ENCODE data around the gene CABP5.

Gene CABP5

DNA sequence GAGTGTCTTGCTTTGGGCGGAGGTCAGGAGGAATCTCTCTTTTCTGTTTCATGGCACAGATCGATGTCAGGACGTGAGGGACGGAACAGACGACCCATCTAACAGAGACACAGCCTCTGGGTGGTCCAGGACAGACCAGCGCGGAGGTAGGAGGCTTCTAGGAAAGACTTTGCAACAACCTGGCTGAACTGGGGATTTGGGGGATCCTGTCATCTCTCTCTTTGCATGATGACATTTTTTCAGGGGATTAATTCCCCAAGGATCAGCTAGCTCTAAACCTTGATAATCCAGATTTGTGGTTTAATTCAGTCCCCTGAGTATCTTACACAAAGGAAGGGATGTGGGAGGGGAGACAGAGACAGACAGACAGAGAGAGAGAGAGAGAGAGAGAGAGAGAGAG is 14.4 kb downstream of the CABP5 start:
- peak; percentile 98 for DNase-seq

DNA sequence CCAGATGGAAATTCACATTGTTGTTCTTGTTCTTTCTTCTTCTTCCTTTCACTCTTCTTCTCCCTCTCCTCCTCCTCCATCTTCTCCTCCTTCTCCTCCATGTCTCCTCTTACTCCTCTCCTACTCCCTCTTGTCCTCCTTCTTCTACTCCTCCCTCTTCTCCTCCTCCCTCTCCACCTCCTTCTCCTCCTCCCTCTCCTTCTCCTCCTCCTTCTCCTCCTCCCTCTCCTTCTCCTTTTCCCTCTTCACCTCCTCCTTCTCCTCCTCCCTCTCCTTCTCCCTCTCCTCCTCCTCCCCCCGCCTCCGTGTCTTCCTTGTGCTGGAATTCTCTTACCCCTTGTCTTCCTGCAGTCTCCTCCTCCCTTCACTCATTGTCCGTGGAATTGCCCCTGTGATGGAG is 18.4 kb downstream of the CABP5 start:
- DNase-seq, result no peak

DNA sequence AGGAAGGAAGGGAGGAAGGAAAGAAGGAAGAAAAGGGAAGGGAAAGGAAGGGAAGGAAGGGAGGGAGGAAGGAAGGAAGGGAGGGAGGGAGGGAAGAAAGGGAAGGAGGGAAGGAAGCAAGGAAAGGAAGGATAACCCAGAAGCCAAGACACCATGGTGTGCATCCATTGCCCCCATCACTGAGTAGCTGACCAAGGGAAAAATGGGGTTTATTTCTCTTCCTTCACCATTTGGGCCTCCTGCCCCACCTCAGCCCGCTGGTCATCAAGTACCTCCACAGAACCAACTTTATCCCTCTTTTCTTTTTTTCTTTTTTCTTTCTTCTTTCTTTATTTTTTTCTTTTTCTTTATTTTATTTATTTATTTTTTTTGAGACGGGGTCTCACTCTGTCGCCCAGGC is 20.4 kb downstream of the CABP5 start:
- no peak for DNase-seq

DNA sequence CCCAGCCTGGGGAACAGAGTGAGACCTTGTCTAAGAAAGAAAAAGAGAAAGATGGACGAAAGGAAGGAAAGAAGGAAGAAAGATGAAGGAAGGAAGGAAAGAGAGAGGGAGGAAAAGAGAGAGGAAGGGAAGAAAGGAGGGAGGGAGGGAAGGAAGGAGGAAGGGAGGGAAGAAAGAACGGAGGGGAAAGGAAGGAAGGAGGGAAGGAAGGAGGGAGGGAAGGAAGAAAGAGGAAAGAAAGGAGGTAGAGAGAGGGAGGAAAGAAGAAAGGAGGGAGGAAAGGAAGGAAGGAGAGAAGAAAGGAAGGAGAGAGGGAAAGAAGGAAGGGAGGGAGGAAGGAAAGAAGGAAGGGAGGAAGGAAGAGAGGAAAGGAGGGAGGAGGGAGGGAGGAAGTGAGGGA is 20.9 kb downstream of the CABP5 start:
- DNase-seq, result no peak

DNA sequence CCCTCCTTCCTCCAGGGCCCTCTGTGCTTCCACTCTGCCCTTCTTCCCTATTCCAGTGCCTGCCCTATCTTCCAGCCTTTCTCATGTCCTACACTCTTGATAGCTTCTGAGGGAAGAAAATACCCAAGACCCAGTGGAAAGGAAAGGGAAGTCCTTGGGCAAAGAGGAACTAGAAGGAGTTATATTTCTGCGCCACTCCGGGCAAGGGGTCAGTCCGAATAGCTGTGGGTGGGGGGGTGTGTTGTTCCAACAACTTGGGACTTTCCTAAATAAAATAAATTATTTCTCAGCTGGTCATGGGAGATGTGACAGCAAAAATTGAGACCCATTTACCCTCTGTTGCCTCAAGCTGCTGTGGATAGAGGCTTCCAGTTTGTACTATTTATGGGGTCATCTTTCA is 23.2 kb downstream of the CABP5 start:
- no peak for DNase-seq

DNA sequence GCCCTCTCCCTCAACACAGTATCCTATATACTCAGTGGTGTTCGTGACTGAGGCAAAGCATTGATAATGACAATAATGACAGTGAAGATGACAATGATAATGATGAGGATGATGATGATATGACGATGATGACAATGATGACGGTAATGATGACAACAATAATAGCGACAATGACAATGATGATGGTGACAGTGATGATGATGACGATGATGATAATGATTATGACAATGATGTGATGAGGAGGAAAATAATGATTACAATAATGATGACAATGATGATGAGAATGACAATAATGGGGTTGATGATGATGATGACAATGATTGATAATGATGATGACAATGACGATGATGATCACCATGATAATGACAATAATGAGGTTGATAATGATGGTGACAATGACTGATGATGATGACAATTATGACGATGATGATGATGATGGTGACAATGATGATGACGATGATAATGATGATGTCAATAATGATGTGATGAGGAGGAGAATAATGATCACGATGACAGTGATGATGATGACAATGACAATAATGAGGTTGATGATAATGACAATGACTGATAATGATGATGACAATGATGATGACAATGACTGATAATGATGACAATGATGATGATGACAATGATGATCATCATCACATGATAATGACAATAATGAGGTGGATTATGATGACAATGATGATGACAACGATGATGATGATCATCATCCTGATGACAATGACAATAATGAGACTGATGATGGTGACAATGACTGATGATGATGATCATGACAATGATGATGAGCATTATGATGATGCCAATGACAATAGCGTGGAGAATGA is 32.7 kb downstream of the CABP5 start:
- no peak for DNase-seq

DNA sequence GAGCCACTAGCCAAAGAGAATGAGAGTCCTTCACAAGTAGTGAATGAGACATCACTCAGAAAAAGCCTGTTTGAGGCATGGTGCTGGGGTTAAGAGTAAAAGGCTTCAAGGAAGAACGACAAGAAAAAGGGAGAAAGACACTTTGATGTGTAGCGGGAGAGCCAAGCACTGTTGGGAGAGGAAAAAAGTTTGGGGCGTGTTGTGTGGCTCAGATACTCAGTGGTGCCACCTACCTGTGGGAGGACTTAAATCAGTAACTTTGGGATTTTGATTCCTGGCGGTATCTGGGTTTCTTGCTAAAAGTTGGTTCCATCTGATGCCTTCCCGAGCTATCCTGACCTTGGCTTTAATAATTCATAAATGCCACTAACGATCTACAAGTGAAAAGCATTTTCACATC is 37.1 kb downstream of the CABP5 start:
- DNase-seq, result peak; percentile 31

DNA sequence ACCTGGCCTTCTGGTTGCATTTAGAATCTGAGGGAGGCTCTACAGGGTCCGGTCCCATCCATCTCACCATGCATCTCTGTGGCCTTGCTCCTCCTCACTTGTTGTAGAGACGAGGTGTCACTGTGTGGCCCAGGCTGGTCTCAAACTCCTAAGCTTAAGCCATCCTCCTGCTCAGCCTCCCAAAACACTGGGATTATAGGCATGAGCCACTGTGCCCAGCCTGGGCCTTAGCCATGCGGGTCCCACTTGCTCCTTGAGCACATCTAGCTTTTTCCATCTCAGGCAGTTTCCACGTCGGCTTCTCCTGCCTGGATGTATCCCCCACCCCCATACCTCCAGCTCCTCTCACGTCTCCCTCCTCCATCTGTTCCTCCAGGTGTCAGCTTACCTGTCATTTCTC is 39.6 kb downstream of the CABP5 start:
- DNase-seq, result peak; percentile 40

DNA sequence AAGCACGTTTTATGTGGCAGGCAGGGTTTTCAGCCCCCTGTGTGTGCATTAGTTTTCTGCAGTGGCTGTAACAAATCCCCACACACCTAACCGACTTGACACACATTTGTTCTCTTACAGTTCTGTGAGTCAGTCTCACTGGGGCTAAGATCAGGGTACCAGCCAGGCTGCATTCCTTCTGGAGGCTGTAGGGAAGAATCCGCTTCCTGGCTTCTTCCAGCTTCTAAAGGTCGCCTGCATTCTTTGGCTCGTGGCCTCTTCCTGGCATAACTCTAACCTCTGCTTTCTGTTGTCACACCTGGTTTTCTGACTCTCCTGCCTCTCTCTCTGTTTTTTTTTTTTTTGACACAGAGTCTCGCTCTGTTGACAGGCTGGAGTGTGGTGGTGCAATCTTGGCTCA is 43.0 kb downstream of the CABP5 start:
- DNase-seq, result no peak

DNA sequence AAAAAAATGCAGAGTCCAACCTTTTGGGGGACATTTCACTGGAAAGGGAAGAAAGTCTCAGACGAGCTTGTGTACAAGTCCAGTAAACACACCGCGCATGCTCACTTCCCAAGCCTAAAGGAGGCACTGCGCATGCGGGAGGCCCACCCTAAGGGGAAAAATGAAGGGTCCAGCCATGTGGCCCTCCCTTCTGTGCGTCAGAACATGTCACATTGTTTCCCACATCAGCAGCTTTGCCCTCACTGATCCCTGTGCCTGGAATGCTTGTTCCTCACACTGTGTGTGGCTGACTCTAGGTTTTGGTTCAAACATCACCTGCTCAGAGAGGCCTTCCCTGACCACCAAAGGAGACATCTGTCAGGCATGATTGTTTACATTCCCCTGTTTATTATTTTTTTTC is 45.1 kb downstream of the CABP5 start:
- DNase-seq, result no peak

DNA sequence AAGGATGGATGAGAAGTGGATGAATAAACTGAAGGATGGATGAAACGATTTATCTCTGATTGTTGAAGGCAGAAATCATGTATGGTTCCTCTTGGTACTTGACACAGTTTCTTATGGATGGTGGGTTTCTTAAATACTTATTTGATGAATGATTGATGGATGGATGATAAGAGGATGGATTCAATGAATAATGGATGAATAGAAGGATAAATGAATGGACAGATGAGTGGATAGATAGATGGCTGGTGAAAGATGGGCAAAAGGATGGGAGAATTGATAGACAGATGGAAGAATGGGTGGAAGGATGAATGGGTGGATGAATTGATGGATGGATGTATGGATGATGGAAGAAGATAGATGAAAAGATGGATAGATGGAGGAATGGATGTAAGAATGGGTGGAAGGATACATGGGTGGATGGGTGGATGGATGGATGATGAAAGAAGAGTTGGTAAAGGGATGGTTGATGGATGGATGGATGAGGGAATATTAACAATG is 47.6 kb downstream of the CABP5 start:
- DNase-seq, result no peak

DNA sequence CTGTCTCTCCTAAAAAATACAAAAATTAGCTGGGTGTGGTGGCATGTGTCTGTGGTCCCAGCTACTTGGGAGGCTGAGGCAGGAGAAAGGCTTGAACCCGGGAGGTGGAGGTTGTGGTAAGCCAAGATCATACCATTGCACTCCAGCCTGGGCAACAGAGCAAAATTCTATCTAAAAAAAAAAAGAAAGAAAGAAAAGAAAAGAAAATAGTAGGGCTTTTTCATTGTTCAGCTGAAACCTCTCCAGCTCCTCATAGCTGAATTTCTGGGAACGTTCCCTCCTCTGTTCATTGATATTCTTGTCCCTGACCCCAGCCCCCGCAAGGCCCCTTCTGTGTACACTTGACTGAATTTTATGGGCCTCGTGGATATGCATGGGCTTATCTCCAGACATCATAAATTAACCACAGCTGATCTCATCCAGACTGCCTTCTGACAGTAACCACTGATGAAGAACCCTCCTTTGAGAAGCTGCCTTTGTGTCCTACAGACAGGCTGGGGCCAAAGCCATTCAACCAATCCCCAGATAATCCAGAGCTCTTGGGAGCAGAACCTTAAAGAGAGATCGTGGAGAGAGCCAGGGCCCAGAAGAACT is 49.6 kb downstream of the CABP5 start, which contains the start of gene ELSPBP1:
Gene ELSPBP1 (plus strand): TSS at position 424 of the 594 bp plus-strand sequence. CDS start 14,036 bp downstream, outside the sequence.
- DNase-seq, result peak; percentile 89

DNA sequence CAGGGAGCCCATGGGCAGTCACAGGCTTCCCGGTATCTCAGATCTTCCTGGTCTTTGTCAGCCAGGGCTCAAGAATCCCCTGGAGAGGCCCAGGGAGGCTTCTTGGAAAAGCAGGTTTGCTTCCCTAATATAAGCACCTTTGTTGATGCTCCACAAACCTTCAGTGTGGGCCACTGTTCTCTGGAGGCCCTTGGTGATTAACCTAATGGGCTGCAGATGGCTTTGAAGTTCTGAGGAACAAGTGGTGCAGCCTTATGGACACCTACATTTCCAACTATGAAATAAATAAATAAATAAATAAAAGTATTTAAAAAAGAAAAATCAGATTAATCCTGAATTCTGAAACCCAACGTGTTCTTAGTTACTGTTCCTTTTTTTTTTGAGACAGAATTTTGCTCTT is 51.8 kb downstream of the CABP5 start, which contains the start of gene BSPH1:
Gene BSPH1 (minus strand): TSS at position 101 of the 400 bp plus-strand sequence. CDS start 89 bp downstream, at position 12.
- no peak for DNase-seq

DNA sequence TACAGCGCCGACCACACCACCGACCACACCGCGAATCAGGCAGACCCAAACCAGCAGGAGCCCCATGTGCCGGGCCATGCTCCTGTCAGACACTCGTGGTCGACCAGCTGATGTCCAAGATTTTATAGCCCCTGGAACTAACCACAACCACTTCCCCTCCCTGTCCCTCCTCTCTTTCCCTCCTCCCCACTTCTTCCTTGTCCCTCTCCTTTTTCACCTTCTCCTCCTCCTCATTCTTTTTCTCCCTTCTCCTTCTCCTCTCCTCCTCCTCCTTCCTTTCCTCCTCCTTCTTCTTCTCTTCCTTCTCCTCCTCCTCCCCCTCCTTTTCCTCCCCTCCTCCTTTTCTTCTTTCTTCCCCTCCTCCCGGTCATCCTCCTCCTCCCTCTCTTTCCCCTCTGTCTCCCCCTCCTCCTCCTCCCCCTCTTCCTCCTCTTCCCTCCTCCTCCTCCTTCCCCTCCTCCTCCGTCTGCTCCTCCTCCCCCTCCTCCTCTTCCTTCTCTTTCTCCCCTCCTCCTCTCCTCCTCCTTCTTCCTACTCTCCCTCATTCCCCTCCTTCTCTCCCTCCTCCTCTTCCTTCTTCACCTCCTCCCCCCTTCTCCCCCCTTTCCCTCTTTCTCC is 52.6 kb downstream of the CABP5 start:
- no peak for DNase-seq
